Hindlimb muscle (tissue), 1 donor: ENCODE results near the gene XYLB. TPM values are rescaled to one million over a fixed set of nuclear protein-coding genes. Genes with fewer than 3 reads are reported as not detected.

Experiments used
- DNase-seq: peaks from one replicate; pipeline ENCODE4 v3.0.0-alpha.2; 2013
- polyA plus RNA-seq: library from polyadenylated mRNA; unstranded; fragments of 120-200 nt; gene quantifications from one replicate; pipeline ENCODE4 v1.2.1, GENCODE V29; 2013; ENCODE audit not compliant: insufficient read length

Gene XYLB
- polyA plus RNA-seq, 1 donor: 3.9 TPM

DNA sequence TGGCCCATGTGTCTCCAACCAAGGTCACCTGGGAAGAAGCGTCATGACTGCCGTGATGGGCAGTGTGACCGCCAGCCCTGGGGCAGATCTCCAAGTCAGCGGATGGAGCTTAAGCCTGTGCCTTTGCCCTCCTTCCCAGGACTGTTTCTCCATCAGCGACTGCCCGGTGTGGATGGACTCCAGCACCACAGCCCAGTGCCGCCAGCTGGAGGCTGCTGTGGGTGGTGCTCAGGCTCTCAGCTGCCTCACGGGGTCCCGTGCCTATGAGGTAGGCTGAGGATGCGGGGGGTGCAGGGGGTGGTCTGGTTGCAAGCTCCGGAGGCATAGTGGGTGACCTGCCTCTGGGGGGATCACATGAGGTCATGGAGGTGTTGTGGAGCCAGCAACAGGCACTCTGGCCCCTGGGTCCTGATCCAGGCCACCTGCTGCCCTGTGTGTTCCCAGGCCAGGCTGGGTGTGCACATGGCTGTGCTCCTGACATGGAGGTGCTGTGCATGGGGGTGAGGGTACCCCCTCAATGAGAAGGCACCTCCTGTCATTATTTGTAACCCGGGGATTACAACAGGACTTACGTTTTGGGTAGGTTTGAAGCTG lies 19.0 kb downstream of the XYLB start:
- DNase-seq: no peak

DNA sequence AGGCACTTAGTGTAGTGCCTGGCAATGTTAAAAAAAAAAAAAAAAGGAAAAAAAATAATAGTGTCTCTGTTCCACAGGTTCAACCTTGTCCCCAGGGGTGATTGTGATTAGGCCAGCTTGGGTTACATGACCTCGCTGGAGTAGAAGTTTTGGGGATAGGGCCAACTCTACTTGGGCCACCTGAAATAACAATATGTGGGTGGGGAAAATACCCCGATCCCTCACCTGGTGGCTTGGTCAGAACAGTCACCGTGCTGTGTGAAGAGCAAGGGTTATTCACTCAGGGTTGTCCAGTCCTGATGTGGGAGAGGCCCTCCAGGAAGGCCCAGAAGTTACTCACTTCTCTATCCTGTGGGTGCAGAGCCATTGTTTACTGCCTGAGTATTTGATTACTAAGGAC lies 19.5 kb downstream of the XYLB start:
- no peak for DNase-seq

DNA sequence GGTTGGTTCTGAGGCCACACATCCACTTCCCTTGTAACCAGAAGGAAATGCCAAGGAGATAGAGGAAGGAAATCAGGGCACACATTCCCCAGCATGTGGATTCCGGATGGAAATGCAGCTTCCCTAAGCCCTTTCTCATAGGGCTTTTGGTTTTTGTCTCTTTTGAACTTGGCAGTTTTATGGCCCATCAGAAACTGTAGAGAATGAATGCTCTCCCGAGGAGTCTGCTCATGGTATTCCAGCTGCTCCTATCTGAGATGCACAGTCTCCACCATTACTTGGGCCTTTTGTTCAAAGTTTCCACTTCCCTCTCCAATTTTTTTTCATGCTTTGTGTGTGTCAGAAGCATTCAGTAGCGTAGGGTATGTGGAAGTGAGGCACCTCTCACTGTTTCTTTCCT lies 21.2 kb downstream of the XYLB start:
- DNase-seq: no peak

DNA sequence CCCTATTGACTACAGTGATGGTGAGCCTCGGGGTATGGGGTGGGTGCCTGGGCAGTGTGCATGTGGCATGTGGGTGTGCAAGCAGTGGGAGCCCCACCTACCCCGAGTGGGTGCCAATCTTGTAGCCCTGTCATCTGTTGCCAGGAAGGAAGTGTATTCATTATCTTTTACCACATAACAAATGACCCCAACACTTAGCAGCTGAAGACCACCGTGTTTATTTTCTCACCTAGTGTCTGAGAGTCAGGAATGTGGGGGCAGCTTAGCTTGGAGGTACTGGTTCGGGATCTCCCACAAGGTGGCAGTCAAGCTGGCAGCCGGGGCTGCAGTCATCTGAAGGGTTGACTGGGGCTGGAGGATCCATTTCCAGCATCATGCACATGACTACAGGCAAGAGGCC lies 21.7 kb downstream of the XYLB start:
- DNase-seq: no peak

GRCh38 chr3:38369186-38369585 lies 22.6 kb downstream of the XYLB start:
- no peak for DNase-seq

DNA sequence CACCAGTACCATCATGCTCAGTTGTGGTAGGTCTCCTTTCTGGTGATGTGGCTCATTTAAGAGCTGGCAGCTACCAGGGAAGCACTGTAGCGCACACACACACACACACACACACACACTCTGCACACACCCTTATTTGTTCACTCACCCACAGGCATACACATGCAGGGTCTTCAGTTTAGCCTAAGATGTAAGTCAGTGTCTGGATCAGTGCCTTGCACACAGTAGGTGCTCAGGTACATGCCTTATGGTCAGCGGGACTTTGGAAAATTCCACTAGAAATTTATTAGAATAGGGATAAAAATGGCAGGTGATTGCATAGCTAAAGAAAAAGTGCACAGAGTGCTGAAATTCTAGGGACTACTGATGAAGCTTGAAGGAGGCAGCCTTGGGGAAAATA lies 23.6 kb downstream of the XYLB start:
- DNase-seq: no peak

- DNase-seq: no peak
Measured at GRCh38 chr3:38370861-38371260, 24.3 kb downstream of the XYLB start.

GRCh38 chr3:38371541-38372213 lies 25.1 kb downstream of the XYLB start:
- no peak for DNase-seq

DNA sequence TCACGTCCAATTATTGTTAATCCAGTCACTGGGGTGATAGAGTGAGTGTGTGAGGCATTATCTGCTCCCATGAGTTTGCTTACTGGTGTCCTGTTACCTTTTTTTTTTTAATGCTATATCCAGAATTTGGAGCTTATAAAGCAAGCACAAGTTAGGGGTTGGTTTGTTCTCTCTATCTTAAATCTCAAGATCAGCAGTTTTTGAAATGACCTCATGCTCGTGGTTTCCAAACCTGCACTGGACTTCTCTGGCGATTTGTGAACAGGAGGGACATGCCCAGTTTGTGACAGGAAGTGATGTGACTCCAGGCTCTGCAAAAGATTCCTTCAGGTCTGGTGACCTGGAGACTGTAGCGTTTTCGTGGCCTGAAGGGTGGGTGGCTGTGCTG lies 25.6 kb downstream of the XYLB start:
- no peak for DNase-seq

DNA sequence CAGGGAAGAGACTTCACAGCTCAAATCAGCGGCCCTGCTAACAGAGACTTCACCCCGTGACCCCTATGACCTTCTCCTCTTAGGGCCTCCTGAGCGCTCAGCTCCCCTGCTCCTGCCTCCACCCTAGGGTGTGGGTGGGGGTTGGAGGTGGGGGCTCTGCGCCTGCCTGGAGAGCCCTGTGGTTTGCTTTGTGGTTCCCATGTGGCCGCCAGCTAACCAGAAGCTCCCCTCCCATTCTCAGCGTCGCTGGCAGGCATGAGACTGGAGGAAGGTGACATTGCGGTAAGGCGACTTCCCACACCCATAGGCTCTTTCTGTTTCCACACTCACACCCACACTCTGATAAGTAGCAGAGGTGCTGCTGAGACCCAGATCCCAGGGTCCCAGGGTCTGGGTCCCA lies 27.6 kb downstream of the XYLB start:
- DNase-seq: no peak

- no peak for DNase-seq
Measured at GRCh38 chr3:38375072-38375471, 28.5 kb downstream of the XYLB start.

DNA sequence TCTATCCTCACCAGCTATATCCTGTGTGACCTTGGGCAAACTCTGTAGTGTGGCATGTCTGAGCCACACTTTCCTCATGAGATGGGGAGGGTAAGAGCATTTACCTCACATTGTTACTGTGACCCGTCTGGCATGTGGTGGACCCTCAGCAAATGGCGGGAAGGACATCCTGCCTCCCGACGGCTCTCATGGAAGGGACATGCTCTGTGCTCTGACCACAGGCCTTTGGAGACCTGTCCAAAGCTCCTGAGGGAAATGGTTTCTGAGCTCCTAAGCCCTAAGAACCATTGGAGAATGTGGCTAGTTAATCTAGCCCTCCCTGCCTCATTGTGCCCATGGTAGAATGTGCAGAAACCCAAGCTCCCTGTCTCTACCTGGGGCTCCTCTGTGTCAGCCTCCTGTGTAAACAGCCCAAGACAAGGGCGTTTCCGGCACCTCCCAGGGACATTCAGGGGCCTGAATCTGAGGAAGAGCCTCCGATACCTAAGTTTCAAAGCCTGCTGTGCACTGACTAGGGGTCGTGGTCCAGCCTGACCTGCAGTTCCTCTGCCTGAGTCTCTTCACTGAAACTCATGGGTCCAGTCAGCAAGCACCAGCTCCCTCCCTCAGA lies 29.0 kb downstream of the XYLB start:
- DNase-seq: no peak

GRCh38 chr3:38376098-38376816 lies 29.7 kb downstream of the XYLB start:
- DNase-seq: no peak

DNA sequence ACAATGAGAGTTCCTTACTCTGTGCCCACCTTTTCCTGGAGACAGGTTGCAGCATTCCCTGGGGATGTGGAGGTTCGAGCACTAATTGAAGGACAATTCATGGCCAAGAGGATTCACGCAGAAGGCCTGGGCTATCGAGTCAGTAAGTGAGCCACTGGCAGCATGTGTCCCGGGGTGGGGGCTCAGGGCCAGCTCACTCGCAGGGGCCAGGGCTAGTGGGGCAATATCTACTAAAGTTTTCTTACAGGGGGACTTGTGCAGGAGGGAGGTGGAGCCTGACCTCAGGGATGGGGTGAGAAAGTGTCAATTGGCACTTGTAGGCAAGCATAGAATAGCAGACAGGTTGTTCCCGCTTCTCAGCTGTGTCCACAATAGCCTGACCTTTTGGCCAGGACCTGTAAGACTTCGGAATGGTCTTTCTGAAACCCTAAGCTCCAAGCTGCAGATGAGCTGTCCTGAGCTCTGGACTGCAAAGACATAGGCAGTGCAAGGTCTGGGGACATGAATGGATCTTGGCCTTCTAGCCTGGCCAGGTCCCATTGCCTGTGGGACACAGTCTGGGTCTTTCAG lies 32.7 kb downstream of the XYLB start:
- DNase-seq: no peak

DNA sequence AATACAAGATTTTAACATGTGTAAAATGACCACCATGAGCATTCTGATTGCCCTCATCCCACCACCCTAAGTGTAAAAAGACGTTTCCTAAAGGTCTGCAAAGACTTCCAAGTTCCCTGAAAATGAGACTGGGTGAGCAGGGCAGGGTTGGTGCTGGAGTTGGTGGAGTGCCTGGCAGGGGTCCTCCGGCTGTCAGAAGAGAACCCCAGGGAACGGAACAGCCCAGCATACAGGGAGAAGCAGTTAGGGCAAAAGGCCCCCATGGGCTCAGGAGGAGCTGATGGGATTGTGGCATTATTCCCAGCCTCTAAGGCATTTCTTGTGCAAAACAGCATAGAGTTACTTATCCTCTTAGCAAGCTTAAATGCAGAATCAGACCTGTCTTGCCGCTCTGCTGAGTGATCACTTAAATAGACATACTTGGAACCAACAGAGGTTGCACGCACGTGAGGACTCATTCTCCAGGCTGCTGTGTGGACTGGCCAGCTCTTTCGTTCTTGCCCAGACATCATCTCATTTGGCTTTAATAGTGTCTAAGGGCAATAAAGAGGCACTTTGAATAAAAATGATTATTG lies 36.0 kb downstream of the XYLB start:
- no peak for DNase-seq

- DNase-seq: no peak
Measured at GRCh38 chr3:38383156-38383875, 36.7 kb downstream of the XYLB start.

DNA sequence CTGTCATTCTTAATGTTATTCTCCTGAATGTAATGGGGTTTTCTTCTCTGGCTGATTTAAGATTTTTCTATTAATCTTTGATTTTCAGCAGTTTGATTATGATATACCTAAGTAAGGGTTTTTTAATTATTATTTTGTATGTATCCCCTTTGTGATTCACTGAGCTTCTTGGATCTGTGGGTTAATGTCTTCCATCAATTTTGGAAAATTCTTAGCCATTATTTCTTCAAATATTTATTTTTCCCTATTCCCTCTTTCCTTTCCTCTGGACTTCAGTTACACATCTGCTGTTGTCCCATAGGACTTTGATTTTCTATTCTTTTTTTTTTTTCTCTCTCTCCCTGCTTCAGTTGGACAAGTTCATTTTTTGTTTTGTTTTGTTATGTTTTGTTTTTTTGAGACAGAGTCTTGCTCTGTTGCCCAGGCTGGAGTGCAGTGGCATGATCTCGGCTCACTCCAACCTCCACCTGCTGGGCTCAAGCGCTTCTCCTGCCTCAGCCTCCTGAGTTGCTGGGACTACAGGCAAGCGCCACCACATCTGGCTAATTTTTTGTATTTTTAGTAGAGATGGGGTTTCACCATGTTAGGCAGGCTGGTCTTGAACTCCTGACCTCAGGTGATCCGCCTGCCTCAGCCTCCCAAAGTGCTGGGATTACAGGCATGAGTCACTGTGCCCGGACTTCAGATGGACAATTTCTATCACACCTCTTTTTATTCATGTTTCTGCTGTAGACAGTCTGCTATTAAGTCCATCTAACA lies 40.6 kb downstream of the XYLB start:
- DNase-seq: no peak

DNA sequence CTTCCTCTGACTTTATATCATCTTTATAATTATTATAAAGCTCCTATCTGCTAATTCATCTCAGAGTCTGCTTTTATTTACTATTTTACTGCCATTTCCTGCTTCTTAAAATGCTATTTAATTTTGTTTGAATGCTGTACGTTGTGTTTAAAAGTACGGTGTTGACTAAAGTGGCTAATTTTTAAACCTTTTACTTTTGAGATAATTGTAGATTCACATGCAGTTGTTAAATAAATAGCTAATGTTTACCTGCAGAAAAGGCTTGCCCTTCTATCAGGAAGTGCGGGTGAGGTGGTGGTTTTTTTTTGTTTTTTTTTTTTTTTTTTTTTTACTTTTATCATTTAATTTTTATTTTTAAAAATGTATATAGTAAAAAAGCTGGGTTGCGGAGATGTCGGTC lies 41.3 kb downstream of the XYLB start:
- no peak for DNase-seq

DNA sequence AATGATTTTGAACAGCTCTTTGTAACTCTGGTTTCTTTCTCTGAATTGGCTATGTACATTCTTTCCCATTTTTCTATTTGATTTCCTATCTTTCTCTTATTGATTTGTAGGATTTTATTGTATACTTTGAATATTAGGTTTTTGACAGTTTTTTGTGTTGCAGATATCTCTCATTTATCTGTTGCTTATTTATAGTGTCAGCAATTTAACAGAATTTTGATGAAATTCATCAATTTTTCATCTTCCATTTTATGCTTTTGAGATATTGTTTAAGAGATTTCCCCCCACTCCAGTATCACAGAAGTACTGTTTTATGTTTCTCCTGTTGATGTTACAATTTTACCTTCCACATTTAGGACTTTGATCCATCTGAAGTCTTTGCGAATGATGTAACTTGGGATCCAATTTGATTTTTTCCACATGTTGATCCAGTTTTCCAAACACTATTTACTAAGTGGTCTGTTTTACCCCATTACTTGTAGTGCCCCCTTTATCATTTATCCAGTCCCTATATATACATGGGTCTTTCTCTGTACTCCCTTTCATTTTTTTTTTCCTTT lies 46.1 kb downstream of the XYLB start:
- no peak for DNase-seq

GRCh38 chr3:38396239-38396638 lies 49.7 kb downstream of the XYLB start:
- DNase-seq: no peak

GRCh38 chr3:38396861-38397260 lies 50.3 kb downstream of the XYLB start:
- no peak for DNase-seq
